Fibroblast of lung (primary cell): ENCODE data around the gene WDR54.

Experiments
- CTCF ChIP-seq, 2 donors: IDR thresholded peaks in 1 of 2; conservative IDR thresholded peaks in 1 of 2; 1 replicate in 1 of 2; 2 replicates in 1 of 2; pipeline ENCODE4 v1.5.1; 2011 to 2012; ENCODE audit warnings: low read length in 2 of 2, control low read depth in 1 of 2, inconsistent platforms in 1 of 2, low read depth in 1 of 2, mild to moderate bottlenecking in 1 of 2
- EZH2 ChIP-seq: IDR thresholded peaks from 2 replicates; pipeline ENCODE4 v1.5.1; 2012; ENCODE audit warnings: low read length, control low read depth, mild to moderate bottlenecking; ENCODE audit errors: missing control alignments

GRCh38 chr2:74427551-74427950 is 6.0 kb downstream of the WDR54 start:
- no peak for TF ChIP-seq CTCF (conservative IDR thresholded peaks at IDR 0.05 in 1 of 2, IDR thresholded peaks at IDR 0.05 in 1 of 2; ENCODE audit: low read depth in 1 of 2, low read length in 2 of 2)
- no peak for TF ChIP-seq EZH2
